Measurements from ENCODE around the gene ARRDC5.

DNA sequence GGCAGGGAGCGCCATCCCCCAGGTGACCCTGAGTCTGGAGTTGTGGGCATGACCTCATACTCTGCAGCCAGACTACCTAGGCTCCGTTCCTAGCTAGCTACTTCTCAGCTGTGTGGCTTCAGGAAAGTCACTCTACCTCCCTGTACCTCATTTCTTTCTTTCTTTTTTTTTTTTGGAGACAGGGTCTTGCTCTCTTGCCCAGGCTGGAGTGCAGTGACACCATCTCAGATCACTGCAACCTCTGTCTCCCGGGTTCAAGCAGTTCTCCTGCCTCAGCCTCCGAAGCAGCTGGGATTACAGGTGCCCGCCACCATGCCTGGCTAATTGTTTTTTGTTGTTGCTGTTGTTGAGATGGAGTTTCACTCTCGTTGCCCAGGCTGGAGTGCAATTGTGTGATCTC, 50.2 kb downstream of the ARRDC5 start:
- TF ChIP-seq, protein P1, sequence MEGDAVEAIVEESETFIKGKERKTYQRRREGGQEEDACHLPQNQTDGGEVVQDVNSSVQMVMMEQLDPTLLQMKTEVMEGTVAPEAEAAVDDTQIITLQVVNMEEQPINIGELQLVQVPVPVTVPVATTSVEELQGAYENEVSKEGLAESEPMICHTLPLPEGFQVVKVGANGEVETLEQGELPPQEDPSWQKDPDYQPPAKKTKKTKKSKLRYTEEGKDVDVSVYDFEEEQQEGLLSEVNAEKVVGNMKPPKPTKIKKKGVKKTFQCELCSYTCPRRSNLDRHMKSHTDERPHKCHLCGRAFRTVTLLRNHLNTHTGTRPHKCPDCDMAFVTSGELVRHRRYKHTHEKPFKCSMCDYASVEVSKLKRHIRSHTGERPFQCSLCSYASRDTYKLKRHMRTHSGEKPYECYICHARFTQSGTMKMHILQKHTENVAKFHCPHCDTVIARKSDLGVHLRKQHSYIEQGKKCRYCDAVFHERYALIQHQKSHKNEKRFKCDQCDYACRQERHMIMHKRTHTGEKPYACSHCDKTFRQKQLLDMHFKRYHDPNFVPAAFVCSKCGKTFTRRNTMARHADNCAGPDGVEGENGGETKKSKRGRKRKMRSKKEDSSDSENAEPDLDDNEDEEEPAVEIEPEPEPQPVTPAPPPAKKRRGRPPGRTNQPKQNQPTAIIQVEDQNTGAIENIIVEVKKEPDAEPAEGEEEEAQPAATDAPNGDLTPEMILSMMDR (IDR thresholded peaks at IDR 0.05; ENCODE audit: insufficient read depth, low read depth, low read length), result no peak
- TF ChIP-seq EZH2 (IDR thresholded peaks at IDR 0.05; ENCODE audit: insufficient read depth, low read length), result no peak

All from astrocyte (in vitro differentiated cells and primary cell).